NCI-H2196 (cell line): ENCODE results near the gene PEF1.

Experiments used
- DNase-seq: peaks from one replicate; lab custom pipeline; 2025; ENCODE audit not compliant: unreplicated experiment; lab: John Stamatoyannopoulos, UW

PEF1 gene

DNA sequence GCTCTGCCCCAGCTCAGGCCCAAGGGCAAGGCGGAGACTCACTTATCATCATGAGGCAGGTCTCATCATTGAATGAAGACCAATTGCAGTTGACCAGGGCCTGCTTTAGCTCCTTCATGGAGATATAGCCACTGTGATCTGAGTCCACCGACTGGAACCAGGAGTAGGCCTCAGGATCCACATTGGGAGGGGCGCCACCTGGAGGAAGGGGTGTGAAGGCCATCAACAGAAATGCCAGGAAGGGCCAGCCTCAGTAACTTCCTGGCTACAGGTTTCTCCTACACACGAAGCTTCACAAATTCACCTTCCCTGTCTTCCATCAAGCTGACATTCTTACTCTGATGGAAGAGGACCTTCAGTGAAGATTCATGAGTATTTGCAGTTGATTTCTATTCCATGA is 11.6 kb downstream of the PEF1 start:
- peak; percentile 45 for DNase-seq

DNA sequence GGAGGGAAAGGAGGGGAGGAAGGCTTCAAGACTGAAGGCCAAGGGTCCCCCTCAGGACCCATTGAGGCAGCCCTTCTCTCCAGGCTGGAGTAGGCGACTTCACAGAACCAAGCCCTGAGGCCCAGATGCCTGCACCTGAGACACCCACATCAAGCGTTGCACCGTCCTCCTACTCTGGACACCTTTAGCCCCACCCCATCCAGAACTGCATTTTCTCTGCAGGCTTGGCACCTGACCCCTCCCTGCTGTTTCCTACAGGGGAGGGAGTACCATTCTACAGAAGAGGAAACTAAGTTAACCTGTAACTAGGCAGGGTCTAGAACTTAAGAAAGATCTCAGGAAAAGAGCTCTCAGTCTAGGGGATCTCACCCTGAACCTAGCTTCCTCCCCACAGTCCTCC is 12.0 kb downstream of the PEF1 start:
- no peak for DNase-seq

DNA sequence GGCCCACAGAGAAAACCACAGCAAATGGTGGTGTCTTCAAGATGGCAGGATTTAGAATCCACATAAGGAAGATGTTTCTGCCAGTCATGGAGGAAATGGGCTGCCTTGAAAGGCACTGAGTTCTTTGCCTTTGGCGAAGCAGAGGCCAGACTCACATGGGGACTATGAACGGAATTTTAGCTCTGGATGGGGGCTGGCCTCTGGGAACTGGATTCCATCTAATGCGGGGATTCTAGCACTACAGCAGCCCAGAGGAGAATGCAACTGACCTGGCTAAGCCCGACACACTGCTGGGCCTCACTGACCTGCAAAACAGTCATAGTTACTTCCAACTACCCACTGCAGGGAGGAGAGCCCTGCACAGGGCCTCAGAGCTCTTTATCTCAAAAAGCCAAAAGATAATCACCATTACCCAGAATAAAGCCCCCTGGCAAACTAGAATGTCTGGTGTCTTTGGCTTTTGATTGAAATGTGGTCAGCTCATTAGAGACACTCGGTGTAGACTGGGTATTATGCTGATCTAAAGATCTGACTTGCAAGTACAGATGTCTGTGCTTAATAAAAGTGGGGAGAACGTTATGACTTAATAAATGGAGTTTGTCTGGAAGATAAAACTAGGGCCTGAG is 15.6 kb downstream of the PEF1 start:
- no peak for DNase-seq

DNA sequence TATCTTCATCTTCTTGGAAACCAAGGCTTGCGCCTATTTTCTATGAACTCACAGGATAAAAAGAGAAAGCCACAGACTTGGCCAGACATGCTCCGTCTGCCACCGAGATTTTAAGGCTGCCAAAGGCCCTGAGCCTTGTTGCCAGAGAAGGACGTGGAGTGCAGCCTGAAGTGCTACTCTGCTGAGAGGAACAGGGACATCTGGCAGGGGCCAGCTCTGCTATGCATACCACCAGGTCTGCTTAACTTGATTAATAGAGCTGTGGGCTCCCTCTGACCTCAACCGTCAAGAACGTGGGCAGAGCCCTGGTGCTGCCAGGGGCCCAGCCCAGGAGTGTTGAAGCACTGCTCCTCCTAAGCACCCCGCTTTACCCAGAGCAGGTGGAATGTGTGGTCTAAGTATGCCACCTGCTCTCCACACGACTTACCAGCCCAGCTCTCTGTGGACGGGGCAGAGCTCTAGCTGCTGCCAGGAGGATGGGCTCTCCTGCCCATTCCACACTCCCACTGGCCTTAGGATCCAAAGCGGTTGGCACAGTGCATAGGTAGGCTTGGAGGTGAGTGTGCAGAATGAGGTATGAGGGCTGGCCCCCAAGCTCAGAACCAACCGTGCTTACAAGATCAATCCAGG is 16.6 kb downstream of the PEF1 start:
- DNase-seq, result peak; percentile 49

DNA sequence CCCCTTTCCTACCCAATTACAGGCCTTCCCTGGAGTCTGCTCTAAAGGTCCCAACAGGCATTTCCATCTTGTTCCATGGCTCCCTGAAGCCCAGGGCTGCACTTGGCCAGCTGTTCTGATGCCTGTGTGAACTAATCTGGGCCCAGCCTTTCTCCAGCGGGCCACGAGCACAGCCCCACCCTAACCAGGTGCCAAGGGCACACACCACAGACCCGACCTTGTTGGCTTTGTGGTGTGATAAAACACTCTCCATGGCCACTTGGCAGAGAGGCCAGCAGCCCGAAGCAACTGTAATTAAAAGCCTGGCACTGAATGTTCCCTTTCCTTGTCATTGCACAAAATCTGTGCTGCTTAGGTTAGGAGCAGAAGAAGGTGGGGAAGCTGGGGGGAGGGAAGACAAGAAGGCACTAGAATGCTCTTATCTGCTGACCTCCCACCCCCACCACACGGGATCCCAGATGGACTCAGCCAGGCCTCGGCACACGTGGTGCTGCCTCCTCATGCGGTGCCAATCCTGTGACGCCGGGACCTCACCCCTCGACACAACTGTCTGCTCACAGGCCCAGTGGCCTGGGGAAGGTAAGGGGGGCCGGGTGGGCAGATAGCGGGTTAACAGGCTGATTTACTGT is 17.3 kb downstream of the PEF1 start:
- peak; percentile 54 for DNase-seq

DNA sequence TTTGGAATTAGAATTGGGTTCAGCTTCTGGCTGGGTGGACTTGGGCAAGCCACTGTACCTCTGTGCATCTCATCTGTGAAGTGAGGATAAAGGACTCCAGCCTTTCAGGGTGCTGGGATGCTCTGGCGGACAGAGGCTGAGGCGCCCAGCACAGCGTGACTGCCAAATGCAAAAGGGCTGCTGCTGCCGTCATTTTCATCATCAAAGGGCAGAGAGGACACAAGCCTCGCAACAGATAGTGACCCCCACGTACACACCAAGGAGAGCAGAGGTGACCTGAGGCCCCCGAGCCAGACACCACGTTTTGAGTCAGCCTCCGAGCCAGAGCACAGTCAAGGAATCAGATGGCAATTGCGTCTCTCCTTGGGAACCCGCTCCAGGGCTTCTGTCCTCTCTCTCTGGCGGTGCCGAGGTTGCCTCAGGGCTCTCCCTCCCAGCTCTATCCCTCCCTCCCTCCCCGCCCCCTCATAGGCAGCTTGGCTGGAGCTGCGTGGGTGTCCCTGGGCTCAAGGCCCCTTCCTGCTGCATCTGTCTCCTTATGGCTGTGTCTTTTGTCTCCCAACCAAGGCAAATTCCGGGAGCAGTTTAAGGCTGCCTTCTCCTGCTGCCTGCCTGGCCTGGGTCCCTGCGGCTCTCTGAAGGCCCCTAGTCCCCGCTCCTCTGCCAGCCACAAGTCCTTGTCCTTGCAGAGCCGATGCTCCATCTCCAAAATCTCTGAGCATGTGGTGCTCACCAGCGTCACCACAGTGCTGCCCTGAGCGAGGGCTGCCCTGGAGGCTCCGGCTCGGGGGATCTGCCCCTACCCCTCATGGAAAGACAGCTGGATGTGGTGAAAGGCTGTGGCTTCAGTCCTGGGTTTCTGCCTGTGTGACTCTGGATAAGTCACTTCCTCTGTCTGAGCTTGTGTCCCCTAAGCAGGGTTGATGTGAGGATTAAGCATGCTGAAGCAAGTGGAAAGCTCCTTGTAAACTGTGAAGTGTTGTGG is 18.2 kb downstream of the PEF1 start:
- no peak for DNase-seq

DNA sequence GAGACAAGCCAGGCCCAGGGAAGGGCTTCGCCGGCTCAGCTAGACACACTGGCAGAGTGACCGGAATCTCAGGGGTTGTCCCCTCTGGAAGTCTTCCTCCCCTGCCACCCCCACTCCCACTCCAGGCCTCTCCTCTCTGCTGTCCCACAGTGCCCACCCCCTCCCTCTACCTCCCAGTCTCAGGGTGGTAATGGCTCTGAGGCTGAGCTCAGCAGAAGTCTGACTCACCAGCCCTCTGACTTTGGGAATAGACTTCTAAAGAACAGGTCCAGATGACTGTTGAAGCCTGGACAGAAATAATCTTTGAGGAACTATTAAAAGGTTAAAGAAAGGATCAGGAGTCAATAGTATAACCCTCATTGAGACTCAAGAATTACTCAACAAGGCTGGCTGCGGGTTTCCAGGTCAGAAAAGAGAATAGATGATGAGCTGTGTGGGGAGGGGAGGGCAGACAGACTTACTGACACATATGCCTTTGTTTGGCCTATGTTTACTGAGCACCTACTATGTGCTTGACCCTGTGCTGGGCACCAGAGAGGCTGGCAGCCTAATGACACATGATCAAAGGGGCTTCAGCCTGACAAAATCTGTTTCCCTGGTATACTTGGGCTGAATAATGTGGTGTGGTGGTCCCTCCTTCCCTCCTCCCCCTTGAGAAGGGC is 19.0 kb downstream of the PEF1 start:
- no peak for DNase-seq

DNA sequence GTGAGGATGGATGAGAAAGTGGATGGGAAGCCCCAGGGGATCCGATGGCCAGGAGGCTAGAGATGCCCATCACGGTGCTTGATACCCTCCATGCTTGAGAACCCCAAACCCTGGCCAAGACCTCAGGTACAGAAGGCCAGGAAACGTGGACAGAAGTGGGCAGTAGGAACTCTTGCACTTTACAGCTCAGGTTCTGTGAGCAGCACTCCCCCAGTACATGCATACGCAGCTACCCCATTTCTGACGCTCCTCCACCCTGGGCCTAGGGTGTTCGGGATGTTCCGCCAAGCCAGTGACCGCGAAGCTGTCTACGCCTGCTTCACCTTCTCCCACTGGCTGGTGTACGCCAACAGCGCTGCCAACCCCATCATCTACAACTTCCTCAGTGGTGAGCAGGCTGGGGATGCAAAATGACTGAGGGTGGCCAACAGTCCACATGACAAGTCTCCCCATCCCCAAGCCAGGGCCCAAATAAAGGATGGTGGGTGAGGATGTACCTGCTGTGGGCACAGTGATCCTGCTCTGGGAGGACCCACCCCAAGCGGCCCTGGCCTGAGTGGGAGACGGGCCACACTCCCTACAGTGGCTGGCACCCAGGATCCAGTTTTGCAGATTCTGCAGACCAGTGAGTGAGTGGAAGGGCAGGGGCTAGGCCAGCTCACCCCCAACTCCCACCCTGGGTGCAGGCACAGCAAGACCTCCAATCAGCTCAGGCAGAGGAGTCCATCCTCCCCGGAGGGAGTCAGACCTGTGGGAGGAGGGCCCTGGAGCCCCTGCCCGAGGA is 19.8 kb downstream of the PEF1 start:
- no peak for DNase-seq

DNA sequence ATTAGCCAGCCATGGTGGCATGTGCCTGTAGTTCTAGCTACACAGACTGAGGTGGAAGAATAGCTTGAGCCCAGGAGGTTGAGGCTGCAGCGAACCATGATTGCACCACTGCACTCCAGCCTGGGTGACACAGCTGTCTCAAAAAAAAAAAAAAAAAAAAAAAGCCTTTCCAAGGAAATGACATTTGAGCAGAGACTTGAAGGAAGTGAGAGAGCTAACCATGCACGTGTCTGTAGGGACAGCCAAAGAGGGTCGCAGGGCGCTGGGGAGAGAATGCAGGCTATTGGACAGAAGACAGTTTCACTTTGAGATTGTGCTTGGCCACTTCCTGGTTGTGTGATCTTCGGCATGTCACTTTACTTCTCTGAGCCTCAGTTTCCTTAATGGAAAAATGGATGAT is 20.4 kb downstream of the PEF1 start:
- no peak for DNase-seq

DNA sequence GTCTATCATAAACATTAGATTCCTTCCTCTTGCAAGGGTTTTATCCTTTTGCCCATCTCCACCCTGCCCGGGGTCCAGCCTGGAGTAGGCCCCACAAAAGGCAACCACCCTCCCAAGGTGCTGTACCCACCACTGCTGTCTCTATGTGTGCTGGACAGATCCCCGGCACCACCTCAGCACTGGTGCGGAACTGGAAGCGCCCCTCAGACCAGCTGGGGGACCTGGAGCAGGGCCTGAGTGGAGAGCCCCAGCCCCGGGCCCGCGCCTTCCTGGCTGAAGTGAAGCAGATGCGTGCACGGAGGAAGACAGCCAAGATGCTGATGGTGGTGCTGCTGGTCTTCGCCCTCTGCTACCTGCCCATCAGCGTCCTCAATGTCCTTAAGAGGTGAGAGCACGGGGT is 21.3 kb downstream of the PEF1 start:
- no peak for DNase-seq

DNA sequence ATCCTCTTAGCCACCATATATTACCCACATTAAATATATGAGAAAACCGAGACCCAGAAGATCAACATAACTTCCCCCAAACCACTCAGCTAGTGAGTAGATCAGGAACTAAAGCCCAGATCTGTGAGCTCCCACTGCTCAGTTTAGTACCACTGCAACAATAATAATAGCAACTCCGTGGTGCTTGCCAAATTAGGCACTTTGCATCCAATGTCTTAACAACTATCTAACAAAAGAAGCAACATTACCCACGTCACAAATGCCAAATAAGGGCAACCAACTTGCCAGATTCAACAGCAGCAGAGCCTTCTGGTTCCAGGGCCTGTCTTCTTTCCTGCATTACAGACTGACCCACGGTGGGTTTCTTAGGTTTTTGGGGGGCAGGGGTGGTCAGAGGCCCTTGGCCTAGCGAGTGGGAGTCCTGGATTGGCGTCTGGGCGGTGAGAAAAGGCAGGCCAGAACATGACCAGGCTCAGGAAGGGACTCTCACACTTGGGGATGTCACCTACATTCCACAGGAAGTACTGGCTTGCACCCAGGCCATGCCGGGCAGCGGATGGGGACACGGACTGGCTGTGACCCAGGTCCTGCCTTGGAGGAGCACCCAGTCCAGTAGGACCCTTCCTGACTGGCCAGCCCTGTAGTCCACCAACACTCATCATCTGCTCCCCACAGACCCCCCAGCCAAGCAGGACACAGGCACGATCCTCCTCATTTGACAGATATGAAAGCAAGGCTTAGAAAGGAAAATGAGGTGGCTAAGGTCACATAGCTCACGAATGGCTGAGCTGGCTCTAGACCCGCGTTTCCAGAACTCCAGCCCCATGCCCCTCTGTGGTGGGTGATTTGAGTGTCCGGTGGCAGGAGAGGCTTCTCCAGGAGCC is 22.6 kb downstream of the PEF1 start:
- no peak for DNase-seq

DNA sequence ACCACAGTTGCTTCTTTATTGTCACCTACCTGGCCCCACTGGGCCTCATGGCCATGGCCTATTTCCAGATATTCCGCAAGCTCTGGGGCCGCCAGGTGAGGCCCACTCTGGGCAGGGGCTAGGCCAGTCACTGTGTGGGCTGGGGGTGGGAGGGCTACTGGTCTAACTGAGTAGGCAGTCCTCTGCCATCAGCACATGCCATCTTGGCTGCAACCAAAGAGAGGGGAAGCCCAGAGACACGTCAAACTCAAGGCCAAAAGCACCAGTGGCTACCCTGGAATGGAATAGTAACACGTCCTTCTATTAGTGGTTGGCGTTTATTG is 23.2 kb downstream of the PEF1 start:
- DNase-seq, result no peak

DNA sequence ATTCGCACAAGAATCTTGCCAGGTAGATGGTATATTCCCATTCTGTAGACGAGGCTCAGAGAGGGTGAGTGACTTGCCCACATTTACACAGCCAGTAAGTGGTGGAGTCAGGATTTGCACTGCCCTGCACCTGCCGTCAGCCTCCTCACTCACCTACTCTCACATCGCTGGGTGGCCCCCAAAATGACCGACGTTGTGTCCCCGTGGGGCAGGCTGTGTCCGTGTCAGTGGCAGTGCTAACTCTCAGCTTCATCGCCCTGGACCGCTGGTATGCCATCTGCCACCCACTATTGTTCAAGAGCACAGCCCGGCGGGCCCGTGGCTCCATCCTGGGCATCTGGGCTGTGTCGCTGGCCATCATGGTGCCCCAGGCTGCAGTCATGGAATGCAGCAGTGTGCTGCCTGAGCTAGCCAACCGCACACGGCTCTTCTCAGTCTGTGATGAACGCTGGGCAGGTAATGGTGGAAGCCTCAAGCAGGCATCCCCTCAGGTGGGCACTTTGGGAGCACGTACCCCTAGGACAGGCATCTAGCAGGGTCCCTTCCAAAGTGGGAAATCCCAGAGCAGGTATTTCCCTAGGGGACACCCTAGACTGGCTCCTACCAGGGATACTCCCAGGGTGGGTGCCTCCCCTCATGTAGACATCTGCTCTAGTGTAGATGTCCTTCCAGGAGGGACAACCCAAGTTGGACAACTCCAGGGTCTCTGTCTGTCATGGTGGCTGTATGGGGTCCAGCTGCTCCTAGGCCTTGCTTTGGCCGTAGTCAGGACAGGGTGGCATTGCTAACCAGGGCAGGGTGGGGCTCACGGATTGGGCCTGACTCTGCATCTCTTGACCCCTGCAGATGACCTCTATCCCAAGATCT is 23.8 kb downstream of the PEF1 start:
- DNase-seq, result no peak

DNA sequence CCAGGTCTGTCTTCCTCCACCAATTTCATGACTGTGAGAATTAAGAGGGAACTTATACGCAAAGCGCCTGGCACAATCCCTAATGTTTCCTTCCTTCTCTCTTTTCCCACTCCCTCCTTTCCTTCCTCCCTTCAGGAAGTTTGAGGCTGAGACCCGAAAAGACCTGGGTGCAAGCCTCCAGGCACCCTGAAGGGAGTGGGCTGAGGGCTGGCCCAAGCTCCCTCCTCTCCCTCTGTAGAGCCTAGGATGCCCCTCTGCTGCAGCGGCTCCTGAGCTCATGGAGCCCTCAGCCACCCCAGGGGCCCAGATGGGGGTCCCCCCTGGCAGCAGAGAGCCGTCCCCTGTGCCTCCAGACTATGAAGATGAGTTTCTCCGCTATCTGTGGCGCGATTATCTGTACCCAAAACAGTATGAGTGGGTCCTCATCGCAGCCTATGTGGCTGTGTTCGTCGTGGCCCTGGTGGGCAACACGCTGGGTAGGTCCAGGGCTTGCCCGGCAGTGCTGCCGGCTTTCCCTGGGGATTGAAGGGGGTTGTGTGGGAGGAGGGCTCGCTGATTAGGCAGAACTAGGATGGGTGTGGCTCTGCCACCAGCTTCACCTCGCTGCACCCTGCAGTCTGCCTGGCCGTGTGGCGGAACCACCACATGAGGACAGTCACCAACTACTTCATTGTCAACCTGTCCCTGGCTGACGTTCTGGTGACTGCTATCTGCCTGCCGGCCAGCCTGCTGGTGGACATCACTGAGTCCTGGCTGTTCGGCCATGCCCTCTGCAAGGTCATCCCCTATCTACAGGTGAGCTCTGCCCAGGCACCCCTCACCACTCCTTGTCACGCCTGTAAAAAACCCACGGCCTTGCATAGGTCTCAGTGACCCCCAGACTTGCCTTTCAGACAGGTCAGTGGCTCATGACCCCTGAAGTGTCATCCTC is 25.5 kb downstream of the PEF1 start:
- no peak for DNase-seq

DNA sequence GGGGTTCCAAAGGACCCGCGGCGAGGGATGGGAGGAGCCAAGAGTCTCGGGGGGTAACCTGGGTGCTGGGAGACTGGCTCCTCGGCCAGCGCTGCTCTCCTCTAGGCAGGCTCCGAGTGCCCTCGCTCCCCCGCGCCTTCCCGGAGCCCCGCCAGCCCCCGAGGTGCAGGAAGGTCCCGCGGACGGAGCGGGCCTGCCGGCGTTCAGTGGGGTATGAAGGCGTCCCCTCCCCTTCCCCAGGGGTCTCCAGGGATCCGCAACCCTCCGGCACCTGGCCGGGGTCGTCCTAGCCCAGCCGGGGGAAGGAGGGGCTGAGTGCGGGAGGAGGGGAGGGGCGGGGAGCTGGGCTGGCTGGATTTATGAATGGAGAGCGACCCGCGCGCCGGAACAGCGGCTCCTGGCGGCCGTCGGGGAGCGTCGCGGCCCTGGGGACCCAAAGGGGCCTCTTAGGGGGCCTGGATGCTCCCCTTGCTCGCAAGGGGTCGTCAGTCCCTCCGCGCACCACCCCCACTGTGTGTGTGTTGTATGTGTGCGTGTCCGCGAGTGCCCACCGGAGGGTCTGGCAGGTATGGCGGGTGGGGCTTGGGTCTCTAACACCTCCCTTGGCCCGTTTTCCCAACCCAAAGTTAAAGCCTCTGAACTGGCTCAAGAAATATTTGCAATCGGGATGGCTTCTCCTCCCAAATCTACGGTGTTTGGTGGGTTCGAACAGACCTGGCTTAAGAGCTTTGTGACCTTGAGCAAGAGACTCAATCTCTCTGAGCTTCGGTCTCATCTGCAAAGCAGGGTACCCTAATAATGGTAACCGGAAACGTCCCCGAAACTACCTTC is 26.5 kb downstream of the PEF1 start:
- DNase-seq, result peak; percentile 48

DNA sequence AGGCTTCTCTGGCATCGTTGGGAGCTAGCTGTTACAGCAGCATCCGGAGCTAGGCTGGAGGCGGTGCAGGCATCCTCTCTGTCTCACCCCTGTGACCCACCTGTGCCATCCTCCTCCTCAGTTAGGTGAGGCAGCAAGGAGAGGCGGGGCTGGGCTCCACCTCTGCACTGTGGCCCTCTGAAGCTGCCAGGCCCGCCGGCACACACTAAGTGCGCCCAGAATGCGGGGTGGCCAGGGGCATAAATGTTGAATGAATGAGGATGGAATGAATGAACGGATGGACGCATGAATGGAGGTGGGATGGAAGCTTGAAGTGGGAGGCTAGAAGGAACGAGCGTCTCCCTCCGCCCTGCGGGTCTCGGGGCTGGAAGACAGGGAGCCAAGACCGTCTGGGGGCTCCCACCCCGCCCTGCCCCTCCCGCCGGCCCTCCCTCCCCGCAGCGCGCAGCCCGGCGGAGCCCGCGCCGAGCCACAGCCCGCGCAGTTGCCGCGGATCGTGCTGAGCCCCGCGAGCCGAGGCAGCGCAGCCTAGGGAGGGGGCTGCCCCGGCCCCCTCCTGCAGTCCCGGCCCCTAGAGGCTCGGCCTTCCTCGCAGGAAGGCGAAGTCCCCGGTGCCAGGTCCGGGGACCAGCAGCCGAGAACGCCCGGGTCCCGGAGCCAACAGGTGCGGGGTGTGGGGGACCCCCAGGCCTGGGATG is 27.3 kb downstream of the PEF1 start, which contains the start of gene HCRTR1:
Gene HCRTR1, plus strand, starts transcription at position 472 of the 698 bp plus-strand sequence. CDS start 1,504 bp downstream, outside the sequence.
- DNase-seq, result no peak
